ENCODE data around the gene ACAD8.

DNA sequence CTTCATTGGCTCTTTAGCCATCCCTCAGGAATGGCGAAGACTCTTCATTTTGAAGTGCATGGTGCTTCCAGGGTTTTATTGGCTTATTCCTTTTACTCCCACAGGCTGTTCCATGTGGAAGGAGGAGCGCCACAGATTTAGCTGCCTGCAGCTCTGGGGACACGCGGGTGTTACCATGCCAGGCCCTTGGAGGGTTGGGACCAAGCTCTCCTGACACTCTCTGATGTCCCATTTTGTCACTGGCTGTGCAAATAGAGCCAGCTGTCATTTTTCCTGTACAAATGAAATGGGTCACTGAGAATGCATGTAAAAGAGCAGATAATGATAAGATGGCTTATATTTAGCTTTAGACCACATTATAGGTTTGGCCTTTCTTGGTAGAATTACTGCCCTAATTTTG lies 9.5 kb upstream of the ACAD8 start:
- TF ChIP-seq POLR2AphosphoS5 (IDR thresholded peaks at IDR 0.05; ENCODE audit: low read depth, low read length) (no peak), POLR2A (IDR thresholded peaks at IDR 0.05; ENCODE audit: low read depth, low read length) (no peak), TAF1 (IDR thresholded peaks at IDR 0.05; ENCODE audit: borderline replicate concordance, low read depth, low read length) (no peak)
